Thyroid gland (tissue), 4 donors: ENCODE results near the gene HLA-DMB. TPM values are rescaled to one million over a fixed set of nuclear protein-coding genes. Genes with fewer than 3 reads are reported as not detected.

ENCODE experiments used
- DNase-seq, 2 donors: peaks; one replicate each; pipeline ENCODE4 v3.0.0-alpha.2; 2019
- H3K27ac ChIP-seq, 3 donors: fragments of 200-600 bp; sonication (generic); 1 replicate in 2 of 3; 2 replicates in 1 of 3; pipeline ENCODE4 v1.5.1; 2016 to 2019; ENCODE audit warnings: mild to moderate bottlenecking in 1 of 3, moderate library complexity in 1 of 3
- H3K27me3 ChIP-seq: fragments of 200-600 bp; sonication (generic); one replicate; pipeline ENCODE4 v1.5.1; 2019
- H3K36me3 ChIP-seq, 2 donors: fragments of 200-600 bp; sonication (generic); one replicate each; pipeline ENCODE4 v1.5.1; 2016 to 2019
- H3K4me1 ChIP-seq, 2 donors: fragments of 200-600 bp; sonication (generic); one replicate each; pipeline ENCODE4 v1.5.1; 2017 to 2019
- H3K4me3 ChIP-seq, 3 donors: fragments of 200-600 bp; sonication (generic); replicated peaks in 1 of 3; 1 replicate in 2 of 3; 2 replicates in 1 of 3; pipeline ENCODE4 v1.5.1; 2016; ENCODE audit warnings: mild to moderate bottlenecking in 1 of 3
- H3K9me3 ChIP-seq: fragments of 200-600 bp; sonication (generic); one replicate; pipeline ENCODE4 v1.5.1; 2017
- POLR2A ChIP-seq, 2 donors: fragments of 450-650 bp; IDR thresholded peaks; one replicate each; pipeline ENCODE4 v1.6.1; 2017; ENCODE audit warnings: antibody characterized with exemption in 2 of 2, mild to moderate bottlenecking in 2 of 2, moderate library complexity in 1 of 2
- WGBS, 2 donors: methylation state at CpG; one replicate each; pipeline ENCODE4 v1.1.5; 2017; 5-methylcytosine and 5-hydroxymethylcytosine counted together
- intact Hi-C: fragments of 100-400 bp; cut with DNase I; formaldehyde crosslinking; loops from one replicate; pipeline ENCODE4 v1.15.1; 2023
- total RNA-seq, 4 donors: library from RNA; depleted of rRNA; stranded (reverse); fragments of >200 nt; gene quantifications; one replicate each; pipeline ENCODE4 v1.2.3, GENCODE V29; 2016
- TF ChIP-seq, protein P1 (sequence below), 6 experiments: fragments of 200-600 bp in 3 of 6; fragments of 450-650 bp in 3 of 6; sonication (generic) in 3 of 6; IDR thresholded peaks; one replicate each; pipeline ENCODE4 v1.5.1; 2016 to 2019; ENCODE audit warnings: antibody characterized with exemption in 6 of 6, mild to moderate bottlenecking in 2 of 6, inconsistent platforms in 1 of 6, moderate library complexity in 1 of 6

HLA-DMB gene
- total RNA-seq, 4 donors from 2014 or later, result 34.7 to 82.9 (median 51.3) TPM

DNA sequence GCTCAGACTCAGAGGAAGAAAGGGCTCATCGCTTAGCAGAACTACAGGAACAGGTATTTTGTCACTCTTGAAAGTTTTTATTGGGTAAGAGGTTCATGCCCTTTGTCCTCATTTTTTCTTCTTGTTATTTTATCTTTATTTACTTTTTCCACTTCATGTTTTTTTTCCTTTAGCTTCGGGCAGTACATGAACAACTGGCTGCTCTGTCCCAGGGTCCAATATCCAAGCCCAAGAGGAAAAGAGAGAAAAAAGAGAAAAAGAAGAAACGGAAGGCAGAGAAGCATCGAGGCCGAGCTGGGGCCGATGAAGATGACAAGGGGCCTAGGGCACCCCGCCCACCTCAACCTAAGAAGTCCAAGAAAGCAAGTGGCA, 37.1 kb upstream of the HLA-DMB start:
- peaks cover 81 to 90% of the 10 kb centered on the region in 2 donors for H3K36me3 ChIP-seq
- no peak for TF ChIP-seq POLR2A (IDR thresholded peaks at IDR 0.05)
- TF ChIP-seq, protein P1, sequence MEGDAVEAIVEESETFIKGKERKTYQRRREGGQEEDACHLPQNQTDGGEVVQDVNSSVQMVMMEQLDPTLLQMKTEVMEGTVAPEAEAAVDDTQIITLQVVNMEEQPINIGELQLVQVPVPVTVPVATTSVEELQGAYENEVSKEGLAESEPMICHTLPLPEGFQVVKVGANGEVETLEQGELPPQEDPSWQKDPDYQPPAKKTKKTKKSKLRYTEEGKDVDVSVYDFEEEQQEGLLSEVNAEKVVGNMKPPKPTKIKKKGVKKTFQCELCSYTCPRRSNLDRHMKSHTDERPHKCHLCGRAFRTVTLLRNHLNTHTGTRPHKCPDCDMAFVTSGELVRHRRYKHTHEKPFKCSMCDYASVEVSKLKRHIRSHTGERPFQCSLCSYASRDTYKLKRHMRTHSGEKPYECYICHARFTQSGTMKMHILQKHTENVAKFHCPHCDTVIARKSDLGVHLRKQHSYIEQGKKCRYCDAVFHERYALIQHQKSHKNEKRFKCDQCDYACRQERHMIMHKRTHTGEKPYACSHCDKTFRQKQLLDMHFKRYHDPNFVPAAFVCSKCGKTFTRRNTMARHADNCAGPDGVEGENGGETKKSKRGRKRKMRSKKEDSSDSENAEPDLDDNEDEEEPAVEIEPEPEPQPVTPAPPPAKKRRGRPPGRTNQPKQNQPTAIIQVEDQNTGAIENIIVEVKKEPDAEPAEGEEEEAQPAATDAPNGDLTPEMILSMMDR (IDR thresholded peaks at IDR 0.05), result no peak
- H3K4me3 ChIP-seq, result no peak overlapping the region
- intact Hi-C loops, result no loop called here
- DNase-seq, result no peak
- H3K9me3 ChIP-seq, result no peaks in the 10 kb centered on the region
- H3K4me1 ChIP-seq, result peaks cover 36 to 44% of the 10 kb centered on the region in 2 donors
- 66 to 68% methylated on average over 7 of the region's 7 CpGs for WGBS, 2 donors
- H3K27ac ChIP-seq, result peak overlapping the region in 1 of 3 donors; percentile 30
- no peaks in the 10 kb centered on the region for H3K27me3 ChIP-seq

DNA sequence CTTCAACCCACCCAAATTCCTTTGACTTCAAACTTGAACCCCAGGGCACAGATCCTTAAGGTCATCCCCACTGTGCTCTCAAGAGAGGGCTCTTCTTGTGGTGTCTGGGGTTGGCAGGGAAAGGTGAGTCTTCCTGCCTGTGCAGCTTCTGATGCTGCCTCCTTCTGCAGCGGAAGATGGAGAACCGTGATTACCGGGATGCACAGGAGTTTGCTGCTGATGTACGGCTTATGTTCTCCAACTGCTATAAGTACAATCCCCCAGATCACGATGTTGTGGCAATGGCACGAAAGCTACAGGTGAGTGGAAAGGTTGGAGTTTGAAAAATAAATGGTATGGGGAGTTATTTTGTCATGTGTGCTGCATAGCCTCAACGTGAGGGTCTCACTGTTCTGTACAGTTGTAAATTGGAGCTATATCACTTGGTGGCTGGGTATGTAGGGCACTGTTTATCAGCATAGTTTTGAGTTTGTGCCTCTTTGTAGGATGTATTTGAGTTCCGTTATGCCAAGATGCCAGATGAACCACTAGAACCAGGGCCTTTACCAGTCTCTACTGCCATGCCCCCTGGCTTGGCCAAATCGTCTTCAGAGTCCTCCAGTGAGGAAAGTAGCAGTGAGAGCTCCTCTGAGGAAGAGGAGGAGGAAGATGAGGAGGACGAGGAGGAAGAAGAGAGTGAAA, 36.6 kb upstream of the HLA-DMB start:
- intact Hi-C loops, result no loop called here
- H3K4me1 ChIP-seq, result peaks cover 36 to 44% of the 10 kb centered on the region in 2 donors
- 74 to 83% methylated on average over 10 of the region's 10 CpGs for WGBS, 2 donors
- no peaks in the 10 kb centered on the region for H3K27me3 ChIP-seq
- no peak overlapping the region for H3K4me3 ChIP-seq
- H3K9me3 ChIP-seq, result no peaks in the 10 kb centered on the region
- peaks cover 86 to 95% of the 10 kb centered on the region in 2 donors for H3K36me3 ChIP-seq
- no peak for DNase-seq
- H3K27ac ChIP-seq, result peak overlapping the region in 2 of 3 donors; percentile 14 to 30
- TF ChIP-seq, protein P1 (IDR thresholded peaks at IDR 0.05), result no peak
- no peak for TF ChIP-seq POLR2A (IDR thresholded peaks at IDR 0.05)

DNA sequence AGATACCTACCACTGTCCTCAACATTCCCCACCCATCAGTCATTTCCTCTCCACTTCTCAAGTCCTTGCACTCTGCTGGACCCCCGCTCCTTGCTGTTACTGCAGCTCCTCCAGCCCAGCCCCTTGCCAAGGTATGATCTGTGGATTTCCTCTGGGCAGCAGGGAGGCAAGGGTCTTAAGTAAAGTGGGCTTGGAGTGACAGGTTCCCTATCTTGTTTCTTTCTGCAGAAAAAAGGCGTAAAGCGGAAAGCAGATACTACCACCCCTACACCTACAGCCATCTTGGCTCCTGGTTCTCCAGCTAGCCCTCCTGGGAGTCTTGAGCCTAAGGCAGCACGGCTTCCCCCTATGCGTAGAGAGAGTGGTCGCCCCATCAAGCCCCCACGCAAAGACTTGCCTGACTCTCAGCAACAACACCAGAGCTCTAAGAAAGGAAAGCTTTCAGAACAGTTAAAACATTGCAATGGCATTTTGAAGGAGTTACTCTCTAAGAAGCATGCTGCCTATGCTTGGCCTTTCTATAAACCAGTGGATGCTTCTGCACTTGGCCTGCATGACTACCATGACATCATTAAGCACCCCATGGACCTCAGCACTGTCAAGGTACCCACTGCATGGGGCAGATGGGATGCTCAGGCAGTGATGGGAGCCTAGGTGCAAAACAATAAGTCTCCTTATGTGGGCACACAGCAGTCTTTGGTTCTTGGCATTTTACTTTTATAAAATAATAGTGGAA, 35.7 kb upstream of the HLA-DMB start:
- H3K27ac ChIP-seq, result no peak overlapping the region
- H3K36me3 ChIP-seq, result peaks cover 81 to 92% of the 10 kb centered on the region in 2 donors
- H3K4me1 ChIP-seq, result peaks cover 36 to 42% of the 10 kb centered on the region in 2 donors
- 82 to 89% methylated on average over 7 of the region's 7 CpGs for WGBS, 2 donors
- DNase-seq, result no peak
- no peak overlapping the region for H3K4me3 ChIP-seq
- H3K9me3 ChIP-seq, result no peaks in the 10 kb centered on the region
- intact Hi-C loops, result no loop called here
- TF ChIP-seq, protein P1 (IDR thresholded peaks at IDR 0.05), result no peak
- TF ChIP-seq POLR2A (IDR thresholded peaks at IDR 0.05), result no peak
- H3K27me3 ChIP-seq, result no peaks in the 10 kb centered on the region

DNA sequence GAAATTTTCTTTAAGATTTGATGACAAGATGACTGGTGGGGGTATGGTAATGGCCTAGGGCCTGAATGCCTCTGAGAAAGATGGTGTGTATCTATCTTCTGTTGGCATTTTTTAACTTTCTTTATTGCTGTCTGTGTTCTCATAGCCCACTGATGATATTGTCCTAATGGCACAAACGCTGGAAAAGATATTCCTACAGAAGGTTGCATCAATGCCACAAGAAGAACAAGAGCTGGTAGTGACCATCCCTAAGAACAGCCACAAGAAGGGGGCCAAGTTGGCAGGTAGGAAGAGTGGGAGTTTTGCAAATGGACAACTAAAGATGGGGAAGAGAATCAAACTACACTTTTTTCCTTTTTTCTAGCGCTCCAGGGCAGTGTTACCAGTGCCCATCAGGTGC, 35.1 kb upstream of the HLA-DMB start:
- peaks cover 74 to 86% of the 10 kb centered on the region in 2 donors for H3K36me3 ChIP-seq
- no peak overlapping the region for H3K4me3 ChIP-seq
- intact Hi-C loops, result no loop called here
- 60 to 76% methylated on average over 2 of the region's 2 CpGs for WGBS, 2 donors
- no peak for DNase-seq
- H3K9me3 ChIP-seq, result no peaks in the 10 kb centered on the region
- no peak overlapping the region for H3K27ac ChIP-seq
- H3K4me1 ChIP-seq, result peaks cover 36 to 42% of the 10 kb centered on the region in 2 donors
- TF ChIP-seq, protein P1 (IDR thresholded peaks at IDR 0.05), result no peak
- TF ChIP-seq POLR2A (IDR thresholded peaks at IDR 0.05), result no peak
- H3K27me3 ChIP-seq, result no peaks in the 10 kb centered on the region
